Stomach (tissue), 9 donors: ENCODE results near the gene CCL17. TPM values are rescaled to one million over a fixed set of nuclear protein-coding genes. Genes with fewer than 3 reads are reported as not detected.
A peak's percentile ranks its signal among the peaks of the same experiment; 100 is the strongest.

Experiments
- DNase-seq, 2 donors: peaks; one replicate each; pipeline versions ENCODE4 v3.0.0 to v3.0.0-alpha.2; 2013 to 2019
- H3K27ac ChIP-seq, 5 donors: fragments of 200-600 bp in 4 of 5; sonication (generic) in 4 of 5; one replicate each; pipeline ENCODE4 v1.5.1; 2013 to 2019; ENCODE audit warnings: mild to moderate bottlenecking in 1 of 5, moderate library complexity in 1 of 5
- H3K27me3 ChIP-seq, 3 donors: fragments of 200-600 bp; sonication (generic); one replicate each; pipeline ENCODE4 v1.5.1; 2017 to 2019; ENCODE audit warnings: mixed run types in 1 of 3
- H3K36me3 ChIP-seq, 4 donors: fragments of 200-600 bp; sonication (generic); 1 replicate in 3 of 4; 2 replicates in 1 of 4; pipeline ENCODE4 v1.5.1; 2016 to 2019
- H3K4me1 ChIP-seq, 4 donors: fragments of 200-600 bp; sonication (generic); one replicate each; pipeline ENCODE4 v1.5.1; 2016 to 2019
- H3K4me3 ChIP-seq, 4 donors: fragments of 200-600 bp; sonication (generic) in 3 of 4; one replicate each; pipeline ENCODE4 v1.5.1; 2016 to 2019; ENCODE audit warnings: mild to moderate bottlenecking in 1 of 4
- H3K9me3 ChIP-seq, 4 donors: fragments of 200-600 bp; sonication (generic); one replicate each; pipeline ENCODE4 v1.5.1; 2016 to 2019
- EP300 ChIP-seq: sonication (generic); formaldehyde crosslinking; IDR thresholded peaks from one replicate; pipeline ENCODE4 v1.6.1; 2017; ENCODE audit warnings: antibody characterized with exemption
- POLR2A ChIP-seq, 4 donors: fragments of 450-650 bp; IDR thresholded peaks; one replicate each; pipeline ENCODE4 v1.6.1; 2016; ENCODE audit warnings: antibody characterized with exemption in 4 of 4, control low read depth in 2 of 4, mild to moderate bottlenecking in 1 of 4, moderate library complexity in 1 of 4
- POLR2AphosphoS5 ChIP-seq, 3 donors: sonication (generic); formaldehyde crosslinking; IDR thresholded peaks; one replicate each; pipeline ENCODE4 v1.6.1; 2016; ENCODE audit warnings: antibody characterized with exemption in 3 of 3
- WGBS, 5 donors: extraction: QIAGEN DNeasy Blood & Tissue Kit in 3 of 5; methylation state at CpG; one replicate each; pipeline versions ENCODE4 v1.1.5 to v1.1.7; 2013 to 2018; 5-methylcytosine and 5-hydroxymethylcytosine counted together
- intact Hi-C: fragments of 100-400 bp; cut with DNase I; formaldehyde crosslinking; loops from one replicate; pipeline ENCODE4 v1.15.1; 2023; ENCODE audit warnings: low total_unique reads
- polyA plus RNA-seq, 3 donors: library from polyadenylated mRNA; stranded (reverse); fragments of 200-250 nt; gene quantifications; one replicate each; pipeline ENCODE4 v1.2.3, GENCODE V29; 2013
- total RNA-seq, 5 donors: library from RNA; depleted of rRNA; stranded (reverse); fragments of >200 nt; gene quantifications; one replicate each; pipeline versions ENCODE4 v1.1.0 to v1.2.3, GENCODE V29; 2014 to 2016
- TF ChIP-seq, protein P1 (sequence below), 7 experiments: fragments of 450-650 bp in 4 of 7; fragments of 200-600 bp in 3 of 7; sonication (generic) in 3 of 7; IDR thresholded peaks; one replicate each; pipeline ENCODE4 v1.5.1; 2016 to 2019; ENCODE audit warnings: antibody characterized with exemption in 7 of 7, control low read depth in 2 of 7, mild to moderate bottlenecking in 1 of 7
- donor health status: healthy with polysubstance abuse.
- donor health status: Bipolar disorder and iron deficiency.
- donor health status: healthy.

CCL17 gene
- total and polyA plus RNA-seq, 8 donors = 3.9 TPM; not detected in 7

DNA sequence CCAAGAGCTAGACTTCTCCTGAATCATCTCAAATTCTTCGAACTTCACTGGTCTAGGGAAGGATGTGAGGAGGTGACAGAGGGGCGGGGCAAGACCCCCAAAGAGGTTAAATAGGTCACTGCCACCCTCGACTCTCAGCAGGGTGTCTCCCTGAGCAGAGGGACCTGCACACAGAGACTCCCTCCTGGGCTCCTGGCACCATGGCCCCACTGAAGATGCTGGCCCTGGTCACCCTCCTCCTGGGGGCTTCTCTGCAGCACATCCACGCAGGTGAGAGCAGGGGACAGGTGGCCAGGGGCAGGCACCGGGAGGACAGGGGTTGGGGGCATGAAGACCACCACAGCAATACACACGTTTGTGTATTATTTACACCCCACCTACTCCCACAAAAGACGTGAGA, 9.2 kb downstream of the CCL17 start:
- 50 to 69% (median 57%) methylated on average over 7 of the region's 7 CpGs for WGBS, 5 donors
- intact Hi-C loops = no loop called here
- Histone ChIP-seq H3K27ac (no peak overlapping the region), H3K9me3 (no peaks in the 10 kb centered on the region), H3K27me3 (peaks cover 0 to 4% (median 0%) of the 10 kb centered on the region in 3 donors), H3K36me3 (no peaks in the 10 kb centered on the region), H3K4me1 (peaks cover 7 to 37% (median 23%) of the 10 kb centered on the region in 4 donors), H3K4me3 (no peak overlapping the region)
- TF ChIP-seq, protein P1, sequence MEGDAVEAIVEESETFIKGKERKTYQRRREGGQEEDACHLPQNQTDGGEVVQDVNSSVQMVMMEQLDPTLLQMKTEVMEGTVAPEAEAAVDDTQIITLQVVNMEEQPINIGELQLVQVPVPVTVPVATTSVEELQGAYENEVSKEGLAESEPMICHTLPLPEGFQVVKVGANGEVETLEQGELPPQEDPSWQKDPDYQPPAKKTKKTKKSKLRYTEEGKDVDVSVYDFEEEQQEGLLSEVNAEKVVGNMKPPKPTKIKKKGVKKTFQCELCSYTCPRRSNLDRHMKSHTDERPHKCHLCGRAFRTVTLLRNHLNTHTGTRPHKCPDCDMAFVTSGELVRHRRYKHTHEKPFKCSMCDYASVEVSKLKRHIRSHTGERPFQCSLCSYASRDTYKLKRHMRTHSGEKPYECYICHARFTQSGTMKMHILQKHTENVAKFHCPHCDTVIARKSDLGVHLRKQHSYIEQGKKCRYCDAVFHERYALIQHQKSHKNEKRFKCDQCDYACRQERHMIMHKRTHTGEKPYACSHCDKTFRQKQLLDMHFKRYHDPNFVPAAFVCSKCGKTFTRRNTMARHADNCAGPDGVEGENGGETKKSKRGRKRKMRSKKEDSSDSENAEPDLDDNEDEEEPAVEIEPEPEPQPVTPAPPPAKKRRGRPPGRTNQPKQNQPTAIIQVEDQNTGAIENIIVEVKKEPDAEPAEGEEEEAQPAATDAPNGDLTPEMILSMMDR (IDR thresholded peaks at IDR 0.05) = no peak
- no peak for TF ChIP-seq POLR2AphosphoS5 (IDR thresholded peaks at IDR 0.05)
- TF ChIP-seq POLR2A (IDR thresholded peaks at IDR 0.05) = no peak
- TF ChIP-seq EP300 = no peak
- no peak for DNase-seq

DNA sequence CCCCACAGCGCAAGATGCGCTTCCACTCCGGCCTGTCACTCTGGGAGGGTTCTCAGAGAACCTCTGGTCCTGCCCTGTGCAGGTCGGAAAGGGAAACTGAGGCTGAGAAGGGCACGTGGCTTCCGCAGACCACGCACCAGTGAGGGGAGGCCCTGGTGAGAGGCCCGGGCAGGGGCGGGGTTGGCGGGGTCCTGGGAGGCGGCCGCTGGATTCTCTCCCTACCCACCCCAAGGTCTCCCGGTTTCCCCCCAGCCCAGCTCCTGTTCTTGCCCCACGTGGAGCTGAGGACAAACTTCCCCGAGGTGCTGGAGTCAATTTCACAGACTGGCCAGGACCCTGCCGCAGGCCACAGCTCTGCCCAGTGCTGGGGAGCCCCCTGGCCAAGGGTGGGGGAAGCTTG, 11.5 kb downstream of the CCL17 start:
- WGBS, 5 donors = 83 to 89% (median 85%) methylated on average over 11 to 16 of the region's 16 CpGs
- Histone ChIP-seq H3K4me1 (peaks cover 11 to 35% (median 28%) of the 10 kb centered on the region in 4 donors), H3K27me3 (peaks cover 0 to 4% (median 0%) of the 10 kb centered on the region in 3 donors), H3K27ac (peak overlapping the region in 1 of 5 donors; percentile 32), H3K36me3 (no peaks in the 10 kb centered on the region), H3K4me3 (no peak overlapping the region), H3K9me3 (no peaks in the 10 kb centered on the region)
- TF ChIP-seq, protein P1 (IDR thresholded peaks at IDR 0.05) = no peak
- TF ChIP-seq EP300 (no peak), POLR2AphosphoS5 (IDR thresholded peaks at IDR 0.05) (no peak), POLR2A (IDR thresholded peaks at IDR 0.05) (no peak)
- DNase-seq = no peak
- intact Hi-C loops = loop anchor here (2.0 kb wide), 1 partner anchor 115 kb away; no protein-coding TSS in a partner anchor

DNA sequence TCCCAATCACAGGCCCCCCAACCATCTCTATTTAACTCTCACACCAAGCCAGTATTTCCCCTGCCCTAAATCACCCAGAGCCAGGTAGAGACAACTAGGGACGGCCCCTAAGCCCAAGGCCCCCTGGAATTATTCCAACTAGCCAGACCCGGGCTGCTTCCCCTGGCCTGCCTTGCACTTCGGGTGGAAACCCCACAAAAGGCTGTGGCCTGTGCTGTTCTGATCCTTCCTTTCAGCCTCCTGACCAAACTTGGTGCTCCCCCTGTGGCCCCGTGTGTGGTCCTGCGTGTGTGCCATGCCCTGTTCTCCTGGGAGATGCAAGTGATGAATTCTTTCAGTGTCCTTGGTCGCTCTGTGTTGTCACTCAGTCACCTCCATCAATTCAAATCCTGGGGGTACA, 14.9 kb downstream of the CCL17 start:
- Histone ChIP-seq H3K27me3 (peaks cover 0 to 4% (median 0%) of the 10 kb centered on the region in 3 donors), H3K4me3 (no peak overlapping the region), H3K27ac (no peak overlapping the region), H3K9me3 (no peaks in the 10 kb centered on the region), H3K36me3 (no peaks in the 10 kb centered on the region), H3K4me1 (peaks cover 20 to 47% (median 37%) of the 10 kb centered on the region in 4 donors)
- 70 to 81% (median 79%) methylated on average over 6 of the region's 6 CpGs for WGBS, 5 donors
- intact Hi-C loops = no loop called here
- DNase-seq = peak in 1 of 2 donors; percentile 4
- no peak for TF ChIP-seq POLR2A (IDR thresholded peaks at IDR 0.05)
- no peak for TF ChIP-seq EP300
- TF ChIP-seq POLR2AphosphoS5 (IDR thresholded peaks at IDR 0.05) = no peak
- TF ChIP-seq, protein P1 (IDR thresholded peaks at IDR 0.05) = no peak

DNA sequence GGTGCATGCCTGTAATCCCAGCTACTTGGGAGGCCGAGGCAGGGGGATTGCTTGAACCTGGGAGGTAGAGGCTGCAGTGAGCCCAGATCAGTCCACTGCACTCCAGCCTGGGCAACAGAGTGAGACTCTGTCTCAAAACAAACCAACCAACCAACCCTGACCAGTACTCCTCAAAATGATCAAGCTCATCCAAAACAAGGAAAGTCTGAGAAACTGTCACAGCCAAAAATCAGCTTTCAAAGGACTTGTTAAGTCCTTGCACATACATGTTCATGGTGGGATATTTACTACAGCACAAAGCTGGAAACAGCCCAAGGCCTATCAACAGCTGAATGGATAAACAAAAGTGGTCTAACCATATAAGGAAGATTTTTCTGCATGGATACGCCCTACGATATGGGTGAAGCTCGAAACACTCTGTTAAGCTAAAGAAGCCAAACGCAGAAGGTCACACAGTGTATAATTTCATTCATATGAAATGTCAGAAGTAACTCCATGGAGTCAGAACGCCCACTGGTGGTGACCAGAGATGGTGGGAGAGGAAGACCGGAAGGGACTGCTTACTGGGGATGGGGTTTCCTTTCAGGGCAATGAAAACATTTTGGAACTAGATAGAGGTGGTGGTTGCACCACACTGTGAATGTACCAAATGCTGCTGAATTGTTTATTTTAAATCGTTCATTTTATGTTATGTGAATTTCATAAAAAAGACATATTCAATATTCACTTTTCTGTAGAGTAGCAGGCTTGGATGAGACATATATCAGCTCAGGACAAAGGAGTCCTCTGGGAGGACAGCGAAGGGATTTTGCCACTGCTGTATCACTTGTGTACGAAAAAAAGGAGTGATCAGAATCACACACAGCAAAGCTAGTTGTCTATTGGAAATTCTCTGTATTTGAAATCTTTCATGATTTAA, 17.7 kb downstream of the CCL17 start:
- no peak overlapping the region for H3K4me3 ChIP-seq
- no peaks in the 10 kb centered on the region for H3K9me3 ChIP-seq
- H3K27me3 ChIP-seq = no peaks in the 10 kb centered on the region
- H3K36me3 ChIP-seq = peaks cover 0 to 16% (median 8%) of the 10 kb centered on the region in 4 donors
- H3K27ac ChIP-seq = no peak overlapping the region
- intact Hi-C loops = loop anchor here (10.0 kb wide), 1 partner anchor 93 kb away; no protein-coding TSS in a partner anchor
- 30 to 36% (median 33%) methylated on average over 10 of the region's 10 CpGs for WGBS, 5 donors
- peaks cover 14 to 43% (median 30%) of the 10 kb centered on the region in 4 donors for H3K4me1 ChIP-seq
- DNase-seq = peak; percentile 52 to 89
- TF ChIP-seq POLR2AphosphoS5 (IDR thresholded peaks at IDR 0.05) = peak in 1 of 3 donors; percentile 46
- no peak for TF ChIP-seq POLR2A (IDR thresholded peaks at IDR 0.05)
- TF ChIP-seq EP300 = no peak
- TF ChIP-seq, protein P1 (IDR thresholded peaks at IDR 0.05) = peak in 5 of 7 experiments; percentile 49 to 73 (median 54)
